HG02840 (cell line): ENCODE measurements around the gene PLAAT3.
"Not testable (repeated sequence)": the region's sequence is repeated elsewhere in the genome, so short reads cannot be mapped to it uniquely, and the experiment has no call there.

Experiments used
- ATAC-seq: cut with Tn5 transposase; IDR thresholded peaks from one replicate; pipeline ENCODE4 v1.9.1; 2021; ENCODE audit warnings: mild to moderate bottlenecking, moderate library complexity, moderate number of reproducible peaks; ENCODE audit not compliant: unreplicated experiment, low FRiP score

PLAAT3 gene

DNA sequence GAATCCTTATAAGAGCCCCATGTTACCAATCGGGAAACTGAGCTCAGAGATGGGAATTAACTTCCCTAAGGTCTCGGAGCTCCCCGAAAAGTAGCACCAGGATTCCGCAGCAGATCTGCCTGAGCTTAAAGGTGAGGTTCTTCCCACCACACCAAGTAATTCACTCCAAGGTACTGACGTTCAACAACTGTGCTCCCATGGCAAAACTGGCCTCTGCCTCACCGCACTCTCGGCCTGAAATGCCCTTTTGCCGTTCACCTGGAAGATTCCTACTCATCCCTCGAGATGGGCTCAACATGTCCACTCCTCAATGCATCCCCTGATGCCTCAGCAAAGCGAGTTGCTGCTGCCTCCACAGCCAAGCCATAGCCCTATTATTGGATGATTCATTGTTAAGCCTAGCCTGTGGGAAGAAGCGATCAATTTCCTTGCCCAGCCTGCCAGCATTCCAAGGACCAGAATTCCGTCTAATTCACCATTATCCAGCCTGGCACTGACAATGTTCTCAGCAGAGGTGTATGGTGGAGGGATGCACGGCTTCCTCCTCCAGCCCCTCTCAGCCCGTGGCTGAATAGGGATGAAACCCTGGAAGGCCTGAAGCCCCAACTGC is 4.2 kb downstream of the PLAAT3 start:
- ATAC-seq, result no peak

- no peak for ATAC-seq
Observed at GRCh38 chr11:63609536-63609935, 4.7 kb downstream of the PLAAT3 start.

DNA sequence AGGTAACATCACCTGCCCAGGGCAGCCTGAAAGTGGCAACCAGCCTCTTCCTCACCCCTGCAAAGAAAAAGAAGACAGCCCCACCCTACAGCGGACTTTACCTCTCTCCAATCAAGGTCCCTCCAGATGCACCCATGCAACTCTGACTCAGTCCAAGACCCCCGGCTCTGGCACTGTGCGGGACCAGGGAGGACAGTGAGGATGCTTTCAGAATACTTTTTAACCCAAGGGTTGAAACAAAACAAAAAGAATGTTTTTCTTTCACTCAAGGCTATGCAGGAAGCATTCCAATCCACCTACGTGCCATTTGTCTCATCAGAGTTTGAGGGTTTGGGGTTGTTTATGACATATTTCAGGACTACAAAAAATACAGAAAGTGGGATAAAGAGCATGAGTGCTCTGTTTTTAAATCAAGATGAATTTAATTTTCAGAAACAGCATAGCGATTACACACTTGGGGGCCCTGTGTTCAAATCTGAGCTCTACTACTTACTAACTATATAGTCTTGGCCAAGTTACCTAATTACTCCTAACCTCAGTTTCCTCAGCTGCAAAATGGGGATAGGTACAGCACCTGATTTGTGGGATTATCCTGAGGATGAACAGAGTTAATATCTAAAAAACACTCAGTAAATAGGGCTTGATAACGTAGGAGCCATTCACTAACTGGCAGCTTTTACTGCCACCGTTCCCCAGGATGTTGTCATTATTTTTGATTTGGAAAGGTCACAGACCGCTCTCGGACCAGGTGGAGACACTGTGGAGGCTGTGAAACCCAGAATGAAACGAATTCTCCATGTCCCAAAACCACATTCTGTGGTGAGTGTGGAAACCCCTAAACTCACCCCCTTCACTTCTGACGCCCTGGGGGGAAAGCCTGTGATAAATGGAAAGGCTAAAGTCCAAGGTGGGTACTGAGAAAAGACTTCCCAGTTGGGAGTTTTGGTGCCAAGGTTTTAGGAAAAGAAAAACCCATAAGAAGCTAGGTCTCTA is 5.6 kb downstream of the PLAAT3 start:
- ATAC-seq, result no peak

GRCh38 chr11:63603180-63603518 is 11.1 kb downstream of the PLAAT3 start:
- no peak for ATAC-seq

DNA sequence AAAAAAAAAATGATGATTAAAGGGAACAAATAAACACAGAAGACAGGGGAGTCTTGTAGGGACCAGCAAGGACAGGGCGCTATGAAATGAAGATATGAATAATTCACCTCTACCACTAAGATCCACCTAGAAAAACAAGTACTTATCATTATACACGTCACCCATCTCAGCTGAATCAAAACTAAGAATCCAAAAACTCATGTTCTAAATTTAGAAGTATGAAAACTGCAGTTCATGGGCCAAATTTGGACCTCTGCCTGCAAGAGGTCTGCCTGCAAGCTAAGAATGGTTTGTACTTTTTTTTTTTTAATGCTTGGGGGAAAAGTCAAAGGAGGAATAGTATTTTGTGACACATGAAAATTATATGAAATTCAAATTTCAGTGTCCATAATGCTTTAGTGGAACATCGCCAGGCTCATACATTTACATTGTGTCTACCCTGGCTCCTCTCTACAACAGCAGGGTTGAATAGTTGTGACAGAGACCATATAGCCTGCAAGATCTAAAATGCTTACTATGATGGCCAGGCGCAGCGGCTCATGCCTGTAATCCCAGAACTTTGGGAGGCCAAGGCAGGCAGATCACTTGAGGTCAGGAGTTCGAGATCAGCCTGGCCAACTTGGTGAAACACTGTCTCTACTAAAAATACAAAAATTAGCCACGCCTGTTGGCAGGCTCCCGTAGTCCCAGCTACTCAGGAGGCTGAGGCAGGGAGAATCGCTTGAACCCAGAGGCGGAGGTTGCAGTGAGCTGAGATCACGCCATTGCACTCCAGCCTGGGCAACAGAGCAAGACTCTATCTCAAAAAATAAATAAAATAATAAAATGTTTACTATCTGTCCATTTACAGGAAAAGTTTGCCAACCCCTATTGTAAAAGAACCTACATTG is 11.7 kb downstream of the PLAAT3 start:
- ATAC-seq, result not testable (repeated sequence)

DNA sequence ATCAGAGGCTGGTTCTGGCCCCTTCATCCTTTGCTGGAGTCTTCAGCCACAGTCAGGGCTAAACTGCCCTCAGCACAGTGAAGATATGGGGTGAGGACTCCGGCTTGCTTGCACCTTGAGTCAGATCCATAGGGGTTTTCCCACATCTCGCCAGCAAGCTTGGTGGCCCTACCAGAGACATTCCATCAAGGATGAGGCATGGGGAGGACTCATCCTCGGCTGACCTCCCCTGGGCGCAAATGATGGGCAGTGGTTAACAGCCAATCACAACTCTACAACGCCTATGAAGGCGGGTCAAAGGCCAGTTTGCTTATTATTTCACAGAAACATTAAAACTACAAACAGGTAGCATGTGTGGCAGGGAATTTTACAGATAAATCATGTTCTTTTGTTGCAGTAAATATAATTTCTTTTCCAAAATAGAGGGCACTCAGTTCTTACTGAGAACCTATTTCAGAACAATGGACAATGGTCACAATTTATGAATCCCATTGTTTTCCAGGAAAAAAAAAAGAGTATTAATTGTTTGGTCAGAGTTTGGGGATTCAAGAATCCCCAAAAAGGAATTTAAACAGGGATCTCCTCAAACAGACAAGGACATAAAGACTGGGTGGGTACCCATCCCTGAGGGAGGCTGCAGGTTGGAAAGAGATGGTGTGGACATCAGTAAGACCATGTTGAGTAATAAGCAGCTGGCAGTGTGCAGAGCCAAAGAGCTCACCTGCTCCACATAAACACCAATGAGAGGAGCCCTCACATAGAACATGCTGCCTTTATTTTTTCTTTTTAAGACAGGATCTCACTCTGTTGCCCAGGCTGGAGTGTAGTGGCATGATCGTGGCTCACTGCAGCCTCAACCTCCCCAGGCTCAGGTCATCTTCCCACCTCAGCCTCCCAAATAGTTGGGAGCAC is 14.8 kb downstream of the PLAAT3 start:
- no peak for ATAC-seq

DNA sequence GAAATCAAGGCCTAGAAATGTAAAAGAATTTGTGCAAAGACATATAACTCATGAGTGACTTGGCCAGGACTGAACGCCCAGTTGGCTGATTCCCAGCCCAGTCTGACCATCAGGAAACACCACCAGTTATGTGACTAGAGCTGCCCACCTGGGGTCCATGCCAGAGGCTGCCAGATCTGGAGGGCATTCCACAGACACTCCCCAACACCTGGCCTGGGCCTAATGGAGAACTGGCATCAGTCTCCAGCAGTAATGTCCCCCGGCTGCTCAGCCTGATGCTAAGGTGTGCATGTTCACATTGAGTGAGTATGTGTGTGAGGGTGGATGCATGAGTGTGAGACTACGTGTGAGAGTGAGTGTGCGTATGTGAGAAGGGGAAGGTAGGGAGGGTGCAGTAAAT is 15.7 kb downstream of the PLAAT3 start:
- ATAC-seq, result no peak

GRCh38 chr11:63595296-63595695 is 18.9 kb downstream of the PLAAT3 start:
- ATAC-seq, result no peak

DNA sequence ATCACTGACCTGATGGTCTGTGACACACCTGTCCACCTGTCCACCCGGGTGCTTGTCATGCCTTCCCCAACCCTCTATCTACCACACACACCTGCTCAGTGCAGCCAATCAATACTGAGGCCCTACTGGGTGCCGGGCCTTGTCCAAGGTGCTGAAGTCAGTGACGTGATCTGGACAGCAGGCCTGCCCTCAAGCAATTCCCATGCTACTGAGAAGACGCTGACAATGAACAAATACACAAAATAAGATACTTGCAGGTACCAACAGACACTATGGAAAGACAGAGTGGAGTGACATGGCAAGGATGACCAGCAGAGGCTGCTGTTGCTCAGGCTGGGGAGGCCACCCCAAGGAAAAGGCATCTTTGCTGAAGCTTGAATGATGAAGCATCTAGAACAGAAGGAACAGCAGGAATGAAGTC is 21.2 kb downstream of the PLAAT3 start:
- no peak for ATAC-seq

GRCh38 chr11:63590024-63590788 is 24.0 kb downstream of the PLAAT3 start:
- ATAC-seq, result no peak

DNA sequence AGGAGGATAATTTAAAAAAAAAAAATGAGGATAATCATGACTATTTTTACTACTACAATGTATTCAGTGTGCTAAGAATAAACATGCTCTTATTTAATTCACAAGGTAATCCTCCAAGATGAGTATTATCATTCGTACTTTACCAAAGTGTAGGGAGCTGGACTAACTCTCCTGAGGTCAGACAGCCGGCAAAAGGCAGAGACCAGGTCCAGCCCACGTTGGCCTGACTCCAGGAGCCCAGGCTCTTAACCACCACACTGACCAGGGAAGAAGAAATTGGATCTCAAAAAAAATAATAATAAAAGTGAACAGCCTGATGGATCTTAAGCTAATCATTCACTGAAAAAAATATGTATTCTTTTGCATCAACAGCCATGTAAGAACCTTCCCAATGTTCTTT is 25.2 kb downstream of the PLAAT3 start:
- ATAC-seq, result no peak

DNA sequence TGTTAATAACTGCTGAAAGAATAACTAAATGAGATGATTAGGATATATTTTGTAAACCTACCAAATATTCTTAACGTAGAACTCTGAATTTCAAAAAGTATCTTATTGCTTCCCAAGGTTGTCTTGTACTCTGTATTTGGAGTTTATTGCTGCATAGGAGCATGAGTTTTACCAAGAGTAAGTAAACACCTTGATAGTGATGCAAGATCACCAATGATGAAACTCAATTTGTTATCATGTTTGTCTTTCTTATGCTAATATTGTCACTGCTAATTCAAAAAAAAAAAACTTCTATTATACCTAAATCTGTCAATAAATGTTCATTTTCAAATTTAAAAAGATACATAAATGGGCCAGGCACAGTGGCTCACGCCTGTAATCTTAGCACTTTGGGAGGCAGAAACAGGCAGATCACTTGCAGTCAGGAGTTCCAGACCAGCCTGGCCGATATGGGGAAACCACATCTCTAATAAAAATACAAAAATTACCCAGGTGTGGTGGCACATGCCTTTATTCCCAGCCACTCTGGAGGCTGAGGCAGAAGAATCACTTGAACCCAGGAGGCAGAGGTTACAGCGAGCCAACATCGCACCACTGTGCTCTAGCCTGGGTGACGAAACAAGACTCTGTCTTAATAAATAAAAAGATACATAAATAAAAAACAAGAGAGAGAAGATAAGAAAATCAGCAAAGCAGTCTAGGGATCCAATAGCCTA is 27.6 kb downstream of the PLAAT3 start:
- no peak for ATAC-seq

- ATAC-seq, result no peak
Observed at GRCh38 chr11:63583357-63583677, 30.9 kb downstream of the PLAAT3 start.

GRCh38 chr11:63581224-63581623 is 33.0 kb downstream of the PLAAT3 start:
- not testable (repeated sequence) for ATAC-seq

GRCh38 chr11:63578882-63579281 is 35.4 kb downstream of the PLAAT3 start:
- not testable (repeated sequence) for ATAC-seq

GRCh38 chr11:63574856-63575602 is 39.2 kb downstream of the PLAAT3 start:
- no peak for ATAC-seq

DNA sequence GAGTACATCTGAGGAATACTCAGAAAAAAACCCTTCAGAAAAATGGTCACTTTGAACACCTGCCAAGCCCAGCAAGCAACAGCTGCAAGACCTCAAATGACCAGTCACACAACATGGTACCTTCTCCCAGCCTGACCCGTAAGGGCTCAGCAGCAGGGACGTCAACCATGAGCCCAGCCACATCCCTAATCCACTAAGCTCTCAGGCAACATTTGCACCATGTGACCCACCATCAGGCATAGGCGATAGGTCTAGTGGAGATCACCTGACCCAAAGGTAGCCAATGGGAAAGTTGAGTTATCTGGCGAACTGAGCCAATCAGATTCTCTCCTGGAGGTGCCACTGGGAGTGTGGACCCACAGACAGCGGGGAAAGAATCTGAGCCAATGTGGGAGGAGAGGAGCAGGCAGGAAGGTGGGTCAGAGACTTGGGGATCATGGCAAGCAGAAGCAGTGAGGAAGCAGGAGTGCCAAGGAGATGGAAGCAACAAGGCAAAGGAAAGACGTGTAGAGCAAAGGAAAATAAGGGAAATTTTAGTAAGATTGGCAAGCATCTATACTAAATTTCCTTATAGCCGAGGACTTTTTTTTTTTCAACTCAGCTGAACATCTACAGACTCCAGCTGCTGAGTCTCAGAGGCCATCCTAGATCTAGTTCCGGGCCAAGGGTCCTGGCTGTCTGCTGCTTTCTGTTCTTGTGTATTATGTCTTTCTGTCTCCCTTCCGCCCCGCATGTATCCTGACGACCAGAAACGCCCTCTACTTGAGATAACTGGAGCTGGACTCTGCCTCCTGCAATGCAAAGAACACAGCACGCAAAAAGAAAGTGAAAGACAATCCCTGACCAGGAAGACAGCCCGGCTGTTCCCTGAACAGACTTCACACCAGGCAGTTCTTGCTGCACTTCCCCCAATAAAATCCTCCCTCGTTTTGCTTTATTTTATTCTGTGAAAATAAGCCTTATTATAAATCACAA is 40.1 kb downstream of the PLAAT3 start:
- ATAC-seq, result no peak
